Mucosa of stomach (tissue), 1 donor: ENCODE results near the gene UBR7.
"Not testable (repeated sequence)": the region's sequence is repeated elsewhere in the genome, so short reads cannot be mapped to it uniquely, and the experiment has no call there.

Experiments
- H3K27me3 ChIP-seq: one replicate; pipeline ENCODE4 v1.7.0; 2013; ENCODE audit warnings: mild to moderate bottlenecking, low read length; ENCODE audit not compliant: control insufficient read depth, insufficient read depth
- H3K36me3 ChIP-seq: one replicate; pipeline ENCODE4 v1.7.0; 2013; ENCODE audit warnings: low read length; ENCODE audit not compliant: control insufficient read depth, insufficient read depth
- H3K4me1 ChIP-seq: one replicate; pipeline ENCODE4 v1.7.0; 2013; ENCODE audit warnings: mild to moderate bottlenecking, low read length; ENCODE audit not compliant: control insufficient read depth, insufficient read depth
- H3K4me3 ChIP-seq: one replicate; pipeline ENCODE4 v1.7.0; 2013; ENCODE audit warnings: low read length
- H3K9ac ChIP-seq: one replicate; pipeline ENCODE4 v1.7.0; 2013; ENCODE audit warnings: mild to moderate bottlenecking, low read length, moderate library complexity
- H3K9me3 ChIP-seq: one replicate; pipeline ENCODE4 v1.7.0; 2013; ENCODE audit warnings: mild to moderate bottlenecking, low read length, moderate library complexity; ENCODE audit not compliant: control insufficient read depth
- donor health status: Pancreatic carcinoma.

The UBR7 gene

DNA sequence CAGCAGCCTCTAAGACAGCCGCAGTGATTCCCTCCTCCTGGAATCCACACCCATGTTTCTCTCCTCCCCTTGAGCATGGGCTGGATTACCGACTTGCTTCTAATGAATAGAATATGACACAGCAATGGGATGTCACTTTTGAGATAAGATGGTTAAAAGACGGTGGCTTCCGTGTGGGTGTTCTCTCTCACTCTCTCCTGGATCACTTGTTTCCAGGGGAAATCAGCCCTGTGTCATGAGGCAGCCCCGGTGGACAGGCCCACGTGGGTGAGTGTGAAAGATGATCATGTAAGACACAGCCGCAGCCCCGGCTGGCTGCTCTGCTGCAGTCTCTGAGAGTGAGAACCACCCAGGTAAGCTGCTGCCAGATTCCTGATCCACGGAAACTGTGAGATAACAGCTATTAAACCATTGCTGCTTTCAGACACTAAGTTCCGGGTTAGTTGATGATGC, 33.1 kb upstream of the UBR7 start:
- Histone ChIP-seq H3K36me3 (no peaks in the 10 kb centered on the region), H3K4me1 (no peaks in the 10 kb centered on the region), H3K4me3 (no peak overlapping the region), H3K27me3 (no peaks in the 10 kb centered on the region), H3K9me3 (no peaks in the 10 kb centered on the region), H3K9ac (no peak overlapping the region)

DNA sequence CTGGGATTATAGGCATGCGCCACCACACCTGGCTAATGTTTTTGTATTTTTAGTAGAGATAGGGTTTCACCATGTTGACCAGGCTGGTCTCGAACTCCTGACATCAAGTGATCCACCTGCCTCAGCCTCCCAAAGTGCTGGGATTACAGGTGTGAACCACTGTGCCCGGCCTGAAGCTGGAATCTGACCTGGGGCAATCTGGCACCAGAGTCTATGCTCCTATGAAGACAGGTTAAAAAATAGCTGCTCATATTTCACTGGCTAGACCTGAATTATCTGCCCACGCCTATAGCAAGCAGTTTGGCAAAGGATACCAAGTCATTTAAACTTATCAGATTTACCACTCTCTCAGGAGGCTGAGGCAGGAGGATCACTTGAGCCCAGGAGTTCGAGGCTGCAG, 32.3 kb upstream of the UBR7 start:
- H3K4me1 ChIP-seq, H3K4me3 ChIP-seq, H3K9me3 ChIP-seq, H3K36me3 ChIP-seq, H3K9ac ChIP-seq, H3K27me3 ChIP-seq: not testable (repeated sequence)

DNA sequence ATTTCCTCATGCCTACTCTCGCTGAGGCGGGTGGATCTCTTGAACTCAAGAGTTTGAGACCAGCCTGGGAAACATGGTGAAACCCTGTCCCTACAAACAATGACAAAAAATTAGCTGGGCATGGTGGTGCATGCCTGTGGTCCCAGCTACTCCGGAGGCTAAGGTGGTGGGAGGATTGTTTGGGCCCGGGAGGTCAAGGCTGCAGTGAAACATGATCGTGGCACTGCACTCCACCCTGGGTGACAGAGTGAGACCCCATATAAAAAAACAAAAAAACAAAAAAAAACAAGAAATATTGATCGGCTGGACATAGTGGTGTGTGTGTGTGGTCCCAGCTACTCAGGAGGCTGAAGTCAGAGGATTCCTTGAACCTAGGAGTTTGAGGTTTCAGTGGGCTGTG, 31.6 kb upstream of the UBR7 start:
- Histone ChIP-seq H3K27me3 (no peaks in the 10 kb centered on the region), H3K4me3 (no peak overlapping the region), H3K36me3 (no peaks in the 10 kb centered on the region), H3K9ac (no peak overlapping the region), H3K4me1 (no peaks in the 10 kb centered on the region), H3K9me3 (no peaks in the 10 kb centered on the region)

DNA sequence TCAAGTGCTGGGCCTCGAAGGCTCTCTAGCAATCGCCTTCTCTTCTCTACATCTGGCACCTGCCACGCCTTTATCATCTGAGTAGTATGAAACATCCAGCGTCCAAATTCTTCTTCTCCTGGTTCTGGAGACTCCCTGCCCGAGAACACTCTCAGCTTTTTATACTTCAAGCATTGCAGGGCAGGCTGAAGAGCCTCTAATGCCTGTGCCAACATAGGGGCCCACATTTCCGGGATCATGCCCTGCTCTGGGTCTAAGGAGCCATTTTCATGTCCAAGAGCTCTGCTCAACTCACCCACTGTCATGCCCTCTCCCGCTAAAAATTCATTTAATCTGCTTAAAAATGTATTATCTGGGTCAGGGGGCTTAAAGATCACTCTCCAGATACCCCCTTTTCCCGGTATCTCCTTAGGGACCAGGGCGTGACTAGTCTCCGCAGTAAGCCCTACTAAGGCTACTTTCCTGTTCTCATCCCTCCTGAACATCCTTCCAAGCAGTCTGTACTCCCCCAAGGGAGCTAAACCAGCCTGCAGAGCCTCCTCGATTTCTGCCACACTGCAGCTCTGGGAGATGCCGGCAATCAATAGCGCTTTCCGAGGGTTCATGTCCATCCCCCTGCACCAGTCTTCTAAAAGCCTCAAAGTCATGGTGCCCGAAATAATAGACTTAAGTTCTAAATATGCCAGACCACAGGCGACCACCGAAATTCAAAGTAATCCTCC, 23.3 kb upstream of the UBR7 start:
- Histone ChIP-seq H3K4me1 (peaks cover 12% of the 10 kb centered on the region), H3K36me3 (no peaks in the 10 kb centered on the region), H3K4me3 (peak overlapping the region; percentile 78)

DNA sequence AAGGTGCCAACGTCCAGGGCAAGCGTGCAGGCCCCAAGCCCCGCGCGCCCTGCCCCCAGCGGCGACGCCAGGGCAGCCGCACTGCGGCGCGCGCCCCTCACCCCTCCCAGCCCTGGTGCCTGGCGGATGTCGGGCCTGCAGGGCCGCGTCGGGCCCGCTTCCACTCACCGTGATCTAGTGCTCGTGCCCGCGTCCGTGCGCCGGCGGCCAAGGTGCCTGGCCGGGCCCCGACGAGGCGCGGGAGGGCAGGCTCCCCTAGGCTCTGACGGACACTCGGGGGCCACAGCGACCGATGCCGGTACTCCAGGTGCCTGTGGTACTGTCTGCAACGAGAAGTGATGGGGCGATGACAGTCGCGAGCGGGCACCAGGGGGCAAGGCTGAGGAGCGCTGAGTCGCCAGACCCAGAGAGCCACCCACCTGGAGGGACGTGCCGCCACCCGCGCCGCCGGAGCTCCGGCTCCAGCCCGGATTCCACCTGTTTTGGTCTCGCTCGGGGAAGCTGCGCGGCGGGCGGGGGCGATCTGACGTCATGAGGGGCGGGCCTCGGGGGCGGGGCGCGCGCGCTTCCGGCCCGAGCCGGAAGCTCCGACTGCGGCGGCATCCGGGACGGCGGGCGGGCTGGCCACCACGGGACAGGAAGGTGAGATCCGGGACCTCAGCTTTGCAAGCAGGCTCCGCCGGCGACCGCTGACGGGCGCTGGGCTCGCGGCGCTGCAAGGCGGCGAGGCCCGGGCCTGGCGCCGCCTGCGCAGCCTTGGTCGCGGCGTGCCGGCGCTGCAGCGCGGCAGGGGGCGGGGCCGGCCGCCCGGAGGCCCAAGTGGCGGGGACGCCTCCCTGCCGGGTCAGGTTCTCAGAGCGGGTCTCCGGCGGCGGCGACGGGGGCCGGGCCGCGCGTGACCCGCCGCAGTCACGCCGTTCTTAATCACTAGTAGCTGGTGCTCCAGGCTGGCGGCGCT, 22.4 kb upstream of the UBR7 start, which contains the start of the genes LYSET and MOAP1:
Gene LYSET (plus strand): TSS at position 927 of the 958 bp plus-strand sequence. CDS start 89 bp downstream, outside the sequence.
Gene MOAP1 (minus strand): TSS at position 507 of the 958 bp plus-strand sequence. CDS start 655 bp downstream, outside the sequence.
- Histone ChIP-seq H3K4me1 (peaks cover 12% of the 10 kb centered on the region), H3K9me3 (no peaks in the 10 kb centered on the region), H3K4me3 (peak within 1 kb of the TSS; percentile 78), H3K27me3 (no peaks in the 10 kb centered on the region), H3K36me3 (no peaks in the 10 kb centered on the region), H3K9ac (peak within 1 kb of the TSS; percentile 91)

More for the DNA sequence above, 23.3 kb upstream of the UBR7 start:
- peak overlapping the region; percentile 91 for H3K9ac ChIP-seq
- no peaks in the 10 kb centered on the region for H3K27me3 ChIP-seq
- no peaks in the 10 kb centered on the region for H3K9me3 ChIP-seq

DNA sequence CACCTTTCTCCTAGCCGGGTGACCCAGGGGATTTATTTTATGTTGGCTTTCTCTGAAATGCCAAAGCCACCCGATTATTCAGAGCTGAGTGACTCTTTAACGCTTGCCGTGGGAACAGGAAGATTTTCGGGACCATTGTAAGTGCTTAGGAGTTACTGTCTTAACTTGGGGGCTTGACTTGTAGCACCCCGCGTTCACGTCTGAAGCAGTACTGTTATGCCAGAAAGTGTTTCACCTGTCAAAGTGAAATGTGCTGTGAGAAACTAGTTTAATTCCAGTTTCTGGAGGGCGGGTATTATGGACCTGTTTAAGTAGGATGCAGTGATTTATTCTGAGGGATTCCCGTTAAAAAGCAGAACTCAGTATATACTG, 21.7 kb upstream of the UBR7 start:
- Histone ChIP-seq H3K4me1 (peaks cover 12% of the 10 kb centered on the region), H3K9me3 (no peaks in the 10 kb centered on the region), H3K27me3 (no peaks in the 10 kb centered on the region), H3K9ac (peak overlapping the region; percentile 91), H3K36me3 (no peaks in the 10 kb centered on the region), H3K4me3 (peak overlapping the region; percentile 72)

DNA sequence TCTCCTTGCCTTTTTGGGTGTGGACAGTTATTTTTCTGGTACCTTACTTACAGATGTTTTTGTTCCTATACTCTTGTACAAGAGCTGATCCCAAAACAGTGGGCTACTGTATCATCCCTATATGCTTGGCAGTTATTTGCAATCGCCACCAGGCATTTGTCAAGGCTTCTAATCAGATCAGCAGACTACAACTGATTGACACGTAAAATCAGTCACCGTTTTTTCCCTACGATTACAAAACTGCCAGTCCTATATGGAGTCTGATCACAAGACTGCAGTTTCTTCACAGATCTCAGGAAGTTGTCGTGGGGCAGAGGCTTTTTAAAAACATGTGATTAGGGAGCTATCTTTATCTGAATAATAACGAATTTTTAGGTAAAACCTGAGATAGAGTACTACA, 20.6 kb upstream of the UBR7 start:
- no peaks in the 10 kb centered on the region for H3K36me3 ChIP-seq
- H3K27me3 ChIP-seq, result no peaks in the 10 kb centered on the region
- H3K9me3 ChIP-seq, result no peaks in the 10 kb centered on the region
- H3K9ac ChIP-seq, result no peak overlapping the region
- no peak overlapping the region for H3K4me3 ChIP-seq
- peaks cover 12% of the 10 kb centered on the region for H3K4me1 ChIP-seq

DNA sequence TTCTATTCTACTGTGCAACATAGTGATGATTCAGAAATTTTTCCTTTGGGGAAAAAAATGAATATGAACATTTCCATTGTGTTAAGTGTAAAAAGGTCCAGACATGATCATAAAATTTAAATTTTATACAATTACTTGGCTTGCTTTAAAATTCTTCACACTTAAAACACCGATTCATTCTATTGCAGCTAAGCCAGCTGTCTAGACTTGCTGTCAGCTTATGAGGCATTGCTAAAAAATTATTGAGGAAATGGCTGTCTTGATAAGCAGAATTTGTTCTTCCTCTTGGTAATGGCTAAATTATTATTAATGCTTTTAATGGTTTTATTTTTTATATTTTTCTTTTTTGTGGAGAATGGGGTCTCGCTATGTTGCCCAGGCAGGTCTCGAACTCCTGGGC, 20.1 kb upstream of the UBR7 start:
- Histone ChIP-seq H3K27me3 (no peaks in the 10 kb centered on the region), H3K4me3 (no peak overlapping the region), H3K36me3 (no peaks in the 10 kb centered on the region), H3K9me3 (no peaks in the 10 kb centered on the region), H3K4me1 (peaks cover 12% of the 10 kb centered on the region), H3K9ac (no peak overlapping the region)

DNA sequence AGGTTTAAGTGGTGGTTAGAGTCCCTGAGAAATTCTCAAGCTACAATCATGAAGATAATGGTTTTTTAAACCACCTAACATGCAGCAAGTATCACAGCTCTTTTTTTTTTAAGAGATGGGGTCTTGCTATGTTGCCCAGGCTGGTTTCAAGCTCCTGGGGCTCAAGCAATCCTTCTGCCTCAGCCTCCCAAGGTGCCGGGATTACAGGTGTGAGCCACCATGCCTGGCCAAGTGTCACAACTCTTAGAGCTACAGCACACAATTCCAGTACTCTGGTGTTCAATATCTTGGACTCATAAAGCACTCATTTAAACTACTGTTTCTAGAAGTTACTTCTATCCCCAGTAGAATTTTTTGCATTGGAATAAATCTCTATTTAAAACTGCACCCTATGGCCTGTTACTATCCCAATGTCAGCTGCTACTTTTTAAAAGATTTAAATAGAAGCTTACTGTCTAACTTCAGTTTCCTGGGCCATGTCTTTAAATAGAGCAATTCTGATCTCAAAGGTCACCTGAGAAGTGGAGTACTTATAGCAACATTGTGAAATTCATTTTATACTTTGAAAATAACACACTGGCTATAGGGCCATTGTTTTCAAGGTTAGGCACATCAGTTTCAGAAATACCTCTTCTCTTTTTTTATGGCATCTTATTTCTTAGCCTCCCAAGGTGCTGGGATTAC, 11.6 kb upstream of the UBR7 start:
- Histone ChIP-seq H3K36me3 (no peaks in the 10 kb centered on the region), H3K4me3 (no peak overlapping the region), H3K9ac (no peak overlapping the region), H3K9me3 (no peaks in the 10 kb centered on the region), H3K27me3 (no peaks in the 10 kb centered on the region), H3K4me1 (no peaks in the 10 kb centered on the region)

DNA sequence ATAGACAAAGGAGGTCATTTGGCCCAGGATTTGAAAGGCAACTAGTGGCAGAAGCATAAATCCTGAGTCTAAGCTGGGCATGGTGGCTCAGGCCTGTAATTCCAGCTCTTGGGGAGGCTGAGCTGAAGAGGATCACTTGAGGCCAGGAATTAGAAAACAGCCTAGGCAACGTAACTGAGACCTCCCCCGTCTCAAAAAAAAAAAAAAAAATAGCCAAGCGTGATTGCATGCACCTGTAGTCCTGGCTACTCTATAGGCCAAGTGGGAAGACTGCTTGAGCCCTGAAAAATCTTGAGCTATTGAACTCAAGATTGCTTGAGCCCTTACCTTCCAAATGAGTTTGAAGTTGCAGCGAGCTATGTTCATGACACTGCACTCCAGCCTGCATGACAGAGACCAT, 8.0 kb upstream of the UBR7 start:
- Histone ChIP-seq H3K4me1 (no peaks in the 10 kb centered on the region), H3K9me3 (no peaks in the 10 kb centered on the region), H3K4me3 (no peak overlapping the region), H3K9ac (no peak overlapping the region), H3K36me3 (no peaks in the 10 kb centered on the region), H3K27me3 (no peaks in the 10 kb centered on the region)

DNA sequence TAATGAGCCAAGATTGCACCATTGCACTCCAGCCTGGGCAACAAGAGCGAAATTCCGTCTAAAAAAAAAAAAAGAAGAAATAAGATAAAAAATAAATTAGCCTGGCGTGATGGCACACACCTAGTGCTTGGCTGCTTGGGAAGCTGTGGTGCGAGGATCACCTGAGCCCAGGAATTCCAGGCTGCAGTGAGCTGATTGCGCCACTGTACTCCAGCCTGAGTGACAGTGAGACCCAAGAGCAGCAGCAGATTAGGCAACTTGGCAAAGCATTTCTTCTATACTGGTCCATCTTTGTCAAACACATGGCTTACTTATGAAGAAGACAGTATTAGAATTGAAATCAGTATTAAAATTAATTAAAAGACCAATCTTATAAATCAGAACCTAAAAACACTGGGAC, 6.5 kb upstream of the UBR7 start:
- Histone ChIP-seq H3K9ac (no peak overlapping the region), H3K9me3 (no peaks in the 10 kb centered on the region), H3K4me1 (no peaks in the 10 kb centered on the region), H3K36me3 (no peaks in the 10 kb centered on the region), H3K27me3 (no peaks in the 10 kb centered on the region), H3K4me3 (no peak overlapping the region)
